Stimulated activated CD8-positive, alpha-beta memory T cell treated with anti-CD3 and anti-CD28 coated beads, Interleukin-15, amount 100 ng/mL, for 4 hours (primary cell): ENCODE measurements around the gene SULT2B1.
"Not testable (repeated sequence)": the region's sequence is repeated elsewhere in the genome, so short reads cannot be mapped to it uniquely, and the experiment has no call there.

Source experiments
- DNase-seq, 2 donors: peaks; one replicate each; pipeline ENCODE4 v3.0.0-alpha.2; 2020; ENCODE audit warnings: low read depth in 2 of 2

The SULT2B1 gene

GRCh38 chr19:48551437-48552302 is at the start of gene SULT2B1:
TSS of gene SULT2B1 (plus strand) at chr19:48552172. CDS start at chr19:48552253, 81 bp downstream.
- no peak for DNase-seq

GRCh38 chr19:48502350-48503018 is 49.5 kb upstream of the SULT2B1 start:
- no peak for DNase-seq

GRCh38 chr19:48506138-48506733 is 45.7 kb upstream of the SULT2B1 start:
- no peak for DNase-seq

- DNase-seq = no peak
These were observed 44.0 kb upstream of the SULT2B1 start for GRCh38 chr19:48507911-48508439.

- no peak for DNase-seq
These were observed 43.1 kb upstream of the SULT2B1 start for GRCh38 chr19:48508729-48509411.

- DNase-seq = no peak
These were observed 42.3 kb upstream of the SULT2B1 start for GRCh38 chr19:48509467-48510194.

GRCh38 chr19:48510421-48511268 is 41.3 kb upstream of the SULT2B1 start:
- peak in 1 of 2 donors; percentile 58 for DNase-seq

- no peak for DNase-seq
These were observed 40.6 kb upstream of the SULT2B1 start for GRCh38 chr19:48511321-48511731.

- DNase-seq = peak; percentile 54 to 59
These were observed 40.0 kb upstream of the SULT2B1 start, which contains the start of gene LMTK3 for GRCh38 chr19:48511800-48512503. TSS of gene LMTK3 (minus strand) at chr19:48511835. CDS start at chr19:48511576, 259 bp downstream.

GRCh38 chr19:48512504-48513288 is 39.3 kb upstream of the SULT2B1 start:
- no peak for DNase-seq

- DNase-seq = peak in 1 of 2 donors; percentile 57
These were observed 38.5 kb upstream of the SULT2B1 start for GRCh38 chr19:48513289-48514122.

GRCh38 chr19:48514123-48514458 is 37.9 kb upstream of the SULT2B1 start:
- DNase-seq = no peak

- DNase-seq = no peak
These were observed 35.4 kb upstream of the SULT2B1 start for GRCh38 chr19:48516536-48516935.

- DNase-seq = no peak
These were observed 33.8 kb upstream of the SULT2B1 start for GRCh38 chr19:48518207-48518606.

- DNase-seq = not testable (repeated sequence)
These were observed 32.5 kb upstream of the SULT2B1 start for GRCh38 chr19:48519426-48519825.

GRCh38 chr19:48520134-48520533 is 31.8 kb upstream of the SULT2B1 start:
- no peak for DNase-seq

- no peak for DNase-seq
These were observed 27.8 kb upstream of the SULT2B1 start for GRCh38 chr19:48524221-48524620.

- no peak for DNase-seq
These were observed 27.2 kb upstream of the SULT2B1 start for GRCh38 chr19:48524732-48525131.
